HCT116 (cell line): Measurements from ENCODE around the gene GALNT18. TPM values are rescaled to one million over a fixed set of nuclear protein-coding genes. Genes with fewer than 3 reads are reported as not detected.

Experiments used
- ATAC-seq: fragments of 200-7000 bp; cut with Tn5 transposase; 2 replicates; pipeline ENCODE4 v1.9.1; 2020; ENCODE audit warnings: mild to moderate bottlenecking, moderate library complexity
- BruUV-seq: library from RNA; stranded (reverse); fragments of 400-500 nt; replicated peaks from 2 replicates; lab custom pipeline; 2021; lab: Mats Ljungman, UMichigan
- CTCF ChIA-PET: fragments of 300-600 bp; sonication (Branson Sonifier 250); formaldehyde crosslinking; loops from one replicate; lab custom pipeline; 2021; ENCODE audit warnings: antibody characterized with exemption; lab: Charles Lee
- POLR2A ChIA-PET: fragments of 300-600, 350-600 bp; sonication (Branson Sonifier 250); formaldehyde crosslinking; loops from one replicate; lab custom pipeline; 2021; ENCODE audit warnings: antibody characterized with exemption; lab: Charles Lee
- RAD21 ChIA-PET, 2 experiments: fragments of 300-600 bp; sonication (Branson Sonifier 250); formaldehyde crosslinking; loops; one replicate each; lab custom pipeline; 2023; ENCODE audit warnings: low total read pairs in 2 of 2; ENCODE audit not compliant: uncharacterized antibody in 2 of 2, unreplicated experiment in 2 of 2, low non-redundant PET in 1 of 2; lab: Charles Lee
- DNase-seq: peaks from one replicate; pipeline ENCODE4 v3.0.0-alpha.2; 2010; ENCODE audit warnings: low read depth, low spot score
- H2AFZ ChIP-seq: fragments of 200-600 bp; shearing (Covaris generic), sonication (generic); 2 replicates; pipeline ENCODE4 v1.6.1; 2017; ENCODE audit warnings: low read depth, mixed run types, mixed read lengths, antibody characterized with exemption, low read length; ENCODE audit not compliant: poor library complexity, severe bottlenecking
- H3K27ac ChIP-seq: 2 replicates; pipeline ENCODE4 v1.5.1; 2012; ENCODE audit warnings: low read depth, low read length
- H3K27me3 ChIP-seq: fragments of 200-600 bp; sonication (generic); 2 replicates; pipeline ENCODE4 v1.6.1; 2016; ENCODE audit warnings: mixed run types, low read length, mixed read lengths; ENCODE audit not compliant: insufficient read depth
- H3K36me3 ChIP-seq, 2 experiments: fragments of 200-500 bp in 1 of 2; fragments of 200-600 bp in 1 of 2; sonication (Bioruptor generic) in 1 of 2; sonication (generic) in 1 of 2; 2 replicates each; pipeline versions ENCODE4 v1.5.1 to v1.6.1; 2014 to 2016; ENCODE audit warnings: low read length in 2 of 2, inconsistent platforms in 1 of 2, mixed read lengths in 1 of 2, mixed run types in 1 of 2; ENCODE audit not compliant: insufficient read depth in 2 of 2, control insufficient read depth in 1 of 2
- H3K4me1 ChIP-seq, 2 experiments: fragments of 200-600 bp in 1 of 2; sonication (generic) in 1 of 2; 2 replicates each; pipeline versions ENCODE4 v1.5.1 to v1.6.1; 2012 to 2017; ENCODE audit warnings: low read length in 2 of 2, inconsistent platforms in 1 of 2, mild to moderate bottlenecking in 1 of 2, mixed read lengths in 1 of 2, mixed run types in 1 of 2, moderate library complexity in 1 of 2; ENCODE audit not compliant: insufficient read depth in 2 of 2, control insufficient read depth in 1 of 2
- H3K4me2 ChIP-seq: fragments of 200-600 bp; sonication (generic); 2 replicates; pipeline ENCODE4 v1.6.1; 2017; ENCODE audit warnings: mixed run types, low read length, mixed read lengths
- H3K4me3 ChIP-seq, 2 experiments: fragments of 200-600 bp in 1 of 2; sonication (generic) in 1 of 2; replicated peaks in 1 of 2; 2 replicates each; pipeline ENCODE4 v1.5.1; 2011 to 2016; ENCODE audit warnings: low read length in 2 of 2, control low read depth in 1 of 2, low read depth in 1 of 2, mild to moderate bottlenecking in 1 of 2, mixed read lengths in 1 of 2, mixed run types in 1 of 2
- H3K79me2 ChIP-seq: fragments of 200-600 bp; sonication (generic); 2 replicates; pipeline ENCODE4 v1.6.1; 2017; ENCODE audit warnings: mild to moderate bottlenecking, mixed run types, low read length, moderate library complexity, mixed read lengths; ENCODE audit not compliant: insufficient read depth
- H3K9ac ChIP-seq: fragments of 200-600 bp; sonication (generic); 2 replicates; pipeline ENCODE4 v1.6.1; 2016; ENCODE audit warnings: low read length, mixed read lengths
- H3K9me2 ChIP-seq: fragments of 200-600 bp; sonication (generic), shearing (Covaris generic); 2 replicates; pipeline ENCODE4 v1.6.1; 2017; ENCODE audit warnings: mixed run types, mild to moderate bottlenecking, moderate library complexity; ENCODE audit not compliant: insufficient read depth
- H3K9me3 ChIP-seq, 2 experiments: fragments of 200-500 bp in 1 of 2; fragments of 200-600 bp in 1 of 2; sonication (Bioruptor generic) in 1 of 2; sonication (generic) in 1 of 2; 2 replicates each; pipeline ENCODE4 v1.6.1; 2014 to 2017; ENCODE audit warnings: low read length in 2 of 2, mixed read lengths in 2 of 2, inconsistent platforms in 1 of 2, low read depth in 1 of 2, mild to moderate bottlenecking in 1 of 2, mixed run types in 1 of 2, moderate library complexity in 1 of 2; ENCODE audit not compliant: control insufficient read depth in 1 of 2, insufficient read depth in 1 of 2
- H4K20me1 ChIP-seq: fragments of 200-600 bp; sonication (generic), shearing (Covaris generic); 2 replicates; pipeline ENCODE4 v1.6.1; 2017; ENCODE audit warnings: mixed run types, mild to moderate bottlenecking, moderate library complexity; ENCODE audit not compliant: insufficient read depth
- EZH2phosphoT487 ChIP-seq: fragments of 200-600 bp; IDR thresholded peaks from 2 replicates; pipeline ENCODE4 v1.6.1; 2018; ENCODE audit warnings: antibody characterized with exemption, borderline replicate concordance
- JUND ChIP-seq: IDR thresholded peaks from 2 replicates; pipeline ENCODE4 v1.6.1; 2012
- ZNF274 ChIP-seq: fragments of 200-500 bp; sonication (Bioruptor generic); IDR thresholded peaks from 2 replicates; pipeline ENCODE4 v1.6.1; 2014; ENCODE audit warnings: mild to moderate bottlenecking, low read depth, low read length, inconsistent platforms
- intact Hi-C: fragments of 100-400 bp; cut with micrococcal nuclease; formaldehyde crosslinking; loops from 2 replicates; pipeline ENCODE4 v1.10.0; 2022
- total RNA-seq: library from RNA; stranded (reverse); gene quantifications from one replicate; pipeline ENCODE4 v1.2.1, GENCODE V29; 2021; ENCODE audit not compliant: unreplicated experiment
- TF ChIP-seq, protein P1 (sequence below): IDR thresholded peaks from 2 replicates; pipeline ENCODE4 v1.6.1; 2011; ENCODE audit warnings: mild to moderate bottlenecking, low read length, moderate library complexity; ENCODE audit not compliant: insufficient replicate concordance; ENCODE audit errors: extremely low read depth

GALNT18 gene
- total RNA-seq, 1 experiment from 2014 or later: 19.9 TPM

GRCh38 chr11:11483627-11484026, 138.2 kb downstream of the GALNT18 start:
- DNase-seq (no peak), ATAC-seq (no peak)
- H3K4me3 ChIP-seq: no peak overlapping the region
- H4K20me1 ChIP-seq: no peaks in the 10 kb centered on the region
- no peaks in the 10 kb centered on the region for H3K9me3 ChIP-seq
- no peak overlapping the region for H3K4me2 ChIP-seq
- ChIA-PET RAD21 (no interaction called here), CTCF (no interaction called here), POLR2A (no interaction called here)
- TF ChIP-seq ZNF274 (no peak), EZH2phosphoT487 (no peak)
- TF ChIP-seq, protein P1, sequence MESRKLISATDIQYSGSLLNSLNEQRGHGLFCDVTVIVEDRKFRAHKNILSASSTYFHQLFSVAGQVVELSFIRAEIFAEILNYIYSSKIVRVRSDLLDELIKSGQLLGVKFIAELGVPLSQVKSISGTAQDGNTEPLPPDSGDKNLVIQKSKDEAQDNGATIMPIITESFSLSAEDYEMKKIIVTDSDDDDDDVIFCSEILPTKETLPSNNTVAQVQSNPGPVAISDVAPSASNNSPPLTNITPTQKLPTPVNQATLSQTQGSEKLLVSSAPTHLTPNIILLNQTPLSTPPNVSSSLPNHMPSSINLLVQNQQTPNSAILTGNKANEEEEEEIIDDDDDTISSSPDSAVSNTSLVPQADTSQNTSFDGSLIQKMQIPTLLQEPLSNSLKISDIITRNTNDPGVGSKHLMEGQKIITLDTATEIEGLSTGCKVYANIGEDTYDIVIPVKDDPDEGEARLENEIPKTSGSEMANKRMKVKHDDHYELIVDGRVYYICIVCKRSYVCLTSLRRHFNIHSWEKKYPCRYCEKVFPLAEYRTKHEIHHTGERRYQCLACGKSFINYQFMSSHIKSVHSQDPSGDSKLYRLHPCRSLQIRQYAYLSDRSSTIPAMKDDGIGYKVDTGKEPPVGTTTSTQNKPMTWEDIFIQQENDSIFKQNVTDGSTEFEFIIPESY: no peak
- no peaks in the 10 kb centered on the region for H3K9me2 ChIP-seq
- no peaks in the 10 kb centered on the region for H3K4me1 ChIP-seq
- H3K9ac ChIP-seq: no peak overlapping the region
- H3K27me3 ChIP-seq: no peaks in the 10 kb centered on the region
- H3K27ac ChIP-seq: no peak overlapping the region
- no TSS peak for BruUV-seq
- H3K36me3 ChIP-seq: no peaks in the 10 kb centered on the region
- intact Hi-C loops: no loop called here
- H3K79me2 ChIP-seq: no peaks in the 10 kb centered on the region
- no peak overlapping the region for H2AFZ ChIP-seq

- CTCF ChIA-PET: no interaction called here
- POLR2A ChIA-PET: no interaction called here
- no peak for DNase-seq
- Histone ChIP-seq H3K9ac (no peak overlapping the region), H3K9me3 (no peaks in the 10 kb centered on the region), H3K4me2 (no peak overlapping the region), H3K27ac (no peak overlapping the region), H3K27me3 (no peaks in the 10 kb centered on the region), H3K4me1 (no peaks in the 10 kb centered on the region; a peak in 1 of 4 replicates), H4K20me1 (no peaks in the 10 kb centered on the region), H2AFZ (no peak overlapping the region), H3K79me2 (no peaks in the 10 kb centered on the region), H3K4me3 (no peak overlapping the region), H3K9me2 (no peaks in the 10 kb centered on the region), H3K36me3 (no peaks in the 10 kb centered on the region)
- intact Hi-C loops: no loop called here
- RAD21 ChIA-PET: no interaction called here
- ATAC-seq: no peak
- BruUV-seq: no TSS peak
- no peak for TF ChIP-seq JUND
These were observed 139.1 kb downstream of the GALNT18 start for GRCh38 chr11:11482730-11483129.
